GM10266 (cell line): Measurements from ENCODE around the gene TRIM66.

Experiments
- DNase-seq: peaks from one replicate; pipeline ENCODE4 v3.0.0; 2012; ENCODE audit errors: extremely low spot score
- TF ChIP-seq, protein P1 (sequence below): IDR thresholded peaks from 2 replicates; pipeline ENCODE4 v1.5.1; 2012; ENCODE audit warnings: mild to moderate bottlenecking, low read depth; ENCODE audit not compliant: control insufficient read depth, insufficient read depth; ENCODE audit errors: missing control alignments

The TRIM66 gene

DNA sequence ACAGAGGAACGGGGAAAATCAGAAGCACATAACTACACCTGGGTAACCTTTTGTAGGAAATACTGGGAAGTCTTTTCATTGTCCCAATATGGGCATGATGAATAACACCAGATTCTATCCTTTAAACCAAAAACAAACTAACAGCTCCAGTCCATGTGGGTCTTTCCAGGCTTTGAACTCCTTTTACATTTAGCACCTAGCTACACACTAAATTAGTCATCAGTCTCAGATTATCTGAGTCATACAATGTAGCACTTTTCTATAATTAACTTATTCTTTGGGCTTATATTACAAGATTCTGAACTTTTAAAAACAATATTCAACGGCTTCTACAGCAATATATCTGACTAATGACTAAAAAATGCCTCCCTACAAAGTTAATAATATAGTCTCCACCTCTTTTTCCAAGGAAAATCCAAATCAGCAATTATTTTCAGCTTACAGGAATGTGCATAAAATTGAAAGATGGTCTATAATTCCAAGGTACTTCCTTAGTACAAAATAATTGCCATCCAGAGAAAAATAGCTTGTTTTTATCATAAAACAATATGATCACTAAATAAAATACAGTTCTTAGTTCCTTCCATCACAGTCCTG is 114.8 kb downstream of the TRIM66 start:
- TF ChIP-seq, protein P1, sequence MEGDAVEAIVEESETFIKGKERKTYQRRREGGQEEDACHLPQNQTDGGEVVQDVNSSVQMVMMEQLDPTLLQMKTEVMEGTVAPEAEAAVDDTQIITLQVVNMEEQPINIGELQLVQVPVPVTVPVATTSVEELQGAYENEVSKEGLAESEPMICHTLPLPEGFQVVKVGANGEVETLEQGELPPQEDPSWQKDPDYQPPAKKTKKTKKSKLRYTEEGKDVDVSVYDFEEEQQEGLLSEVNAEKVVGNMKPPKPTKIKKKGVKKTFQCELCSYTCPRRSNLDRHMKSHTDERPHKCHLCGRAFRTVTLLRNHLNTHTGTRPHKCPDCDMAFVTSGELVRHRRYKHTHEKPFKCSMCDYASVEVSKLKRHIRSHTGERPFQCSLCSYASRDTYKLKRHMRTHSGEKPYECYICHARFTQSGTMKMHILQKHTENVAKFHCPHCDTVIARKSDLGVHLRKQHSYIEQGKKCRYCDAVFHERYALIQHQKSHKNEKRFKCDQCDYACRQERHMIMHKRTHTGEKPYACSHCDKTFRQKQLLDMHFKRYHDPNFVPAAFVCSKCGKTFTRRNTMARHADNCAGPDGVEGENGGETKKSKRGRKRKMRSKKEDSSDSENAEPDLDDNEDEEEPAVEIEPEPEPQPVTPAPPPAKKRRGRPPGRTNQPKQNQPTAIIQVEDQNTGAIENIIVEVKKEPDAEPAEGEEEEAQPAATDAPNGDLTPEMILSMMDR = no peak
- peak; percentile 25 for DNase-seq

DNA sequence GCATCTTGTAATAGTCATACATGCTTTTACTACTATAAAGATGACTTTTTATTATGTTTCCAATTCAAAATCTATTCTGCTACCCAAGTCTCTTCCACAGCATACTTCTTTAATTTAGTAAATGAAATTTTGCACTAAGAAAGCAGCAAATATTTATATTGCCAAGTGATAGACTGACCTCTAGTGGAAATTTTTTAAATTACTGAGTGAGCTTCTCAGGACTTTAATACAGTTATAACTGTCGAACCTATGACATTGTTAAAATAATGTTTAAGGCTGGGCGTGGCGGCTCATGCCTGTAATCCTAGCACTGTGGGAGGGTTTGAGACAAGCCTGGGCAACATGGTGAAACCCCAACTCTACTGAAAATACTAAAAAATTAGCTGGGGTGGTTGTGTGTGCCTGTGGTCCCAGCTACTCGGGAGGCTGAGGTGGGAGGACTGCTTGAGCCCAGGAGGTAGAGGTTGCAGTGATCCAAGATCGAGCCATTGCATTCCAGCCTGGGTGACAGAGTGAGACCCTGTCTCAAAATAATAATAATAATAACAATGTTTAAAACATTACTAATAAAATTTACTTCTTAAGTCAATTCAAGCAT is 115.8 kb downstream of the TRIM66 start:
- TF ChIP-seq, protein P1 = peak; percentile 53
- peak; percentile 32 for DNase-seq

DNA sequence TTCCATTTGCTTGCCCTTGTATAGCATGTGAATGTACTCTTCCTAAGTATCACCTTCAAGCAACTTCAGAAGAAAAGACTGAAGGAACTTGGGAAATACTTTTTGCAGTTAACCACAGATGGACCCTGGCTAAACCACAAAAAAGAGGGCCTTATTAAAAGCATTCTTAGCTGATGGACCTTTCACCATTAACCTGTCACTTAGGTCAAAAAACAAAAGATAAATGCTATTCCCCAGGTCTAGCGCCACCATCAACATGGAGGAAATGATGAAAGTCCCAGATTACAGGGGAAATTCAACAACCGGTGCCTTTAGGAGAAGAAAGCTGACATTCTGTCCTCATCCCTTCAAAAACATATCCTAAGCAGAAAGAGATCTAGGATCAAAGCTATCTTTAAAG is 117.9 kb downstream of the TRIM66 start:
- TF ChIP-seq, protein P1 = no peak
- no peak for DNase-seq
